SK-N-MC (cell line): ENCODE results near the gene CPNE8.

Experiments
- EZH2 ChIP-seq: fragments of 200-600 bp; sonication (generic); IDR thresholded peaks from one replicate; pipeline ENCODE4 v1.6.1; 2017; ENCODE audit warnings: antibody characterized with exemption
- POLR2AphosphoS5 ChIP-seq: IDR thresholded peaks from 2 replicates; pipeline ENCODE4 v1.6.1; 2012; ENCODE audit warnings: mild to moderate bottlenecking, low read depth, low read length, borderline replicate concordance

DNA sequence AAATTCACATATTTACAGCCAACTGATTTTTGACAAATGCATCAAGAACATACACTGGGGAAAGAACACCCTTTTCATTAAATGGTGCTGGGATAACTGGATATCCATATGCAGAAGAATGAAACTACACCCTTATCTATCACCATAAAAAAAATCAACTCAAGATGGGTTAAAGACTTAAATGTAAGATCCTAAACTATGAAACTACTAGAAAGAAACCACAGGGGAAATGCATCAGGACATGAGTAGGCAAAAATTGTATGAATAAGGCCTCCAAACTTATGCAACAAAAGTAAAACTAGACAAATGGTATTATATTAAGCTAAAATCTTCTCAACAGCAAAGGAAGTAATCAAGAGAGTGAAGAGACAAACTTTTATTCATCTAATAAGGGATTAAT lies 242.6 kb downstream of the CPNE8 start:
- no peak for TF ChIP-seq EZH2
- no peak for TF ChIP-seq POLR2AphosphoS5
